Chondrocyte (in vitro differentiated cells): ENCODE results near the gene OTOP3. TPM values are rescaled to one million over a fixed set of nuclear protein-coding genes. Genes with fewer than 3 reads are reported as not detected.

ENCODE experiments used
- DNase-seq: peaks from one replicate; pipeline ENCODE4 v3.0.0; 2021; ENCODE audit warnings: mixed read lengths, low spot score
- H3K27ac Mint-ChIP-seq: one replicate; pipeline ENCODE4 v1.8.0; 2021; ENCODE audit warnings: mild to moderate bottlenecking, moderate library complexity, mixed read lengths; ENCODE audit not compliant: unreplicated experiment
- H3K27me3 Mint-ChIP-seq: 2 replicates; pipeline ENCODE4 v1.8.0; 2021; ENCODE audit warnings: low read depth, mixed read lengths
- H3K36me3 Mint-ChIP-seq: 2 replicates; pipeline ENCODE4 v1.8.0; 2021; ENCODE audit warnings: low read depth, mixed read lengths
- H3K4me1 Mint-ChIP-seq: 2 replicates; pipeline ENCODE4 v1.8.0; 2021; ENCODE audit warnings: low read depth, mild to moderate bottlenecking, mixed read lengths
- H3K4me3 Mint-ChIP-seq: one replicate; pipeline ENCODE4 v1.8.0; 2021; ENCODE audit warnings: mild to moderate bottlenecking, moderate library complexity, mixed read lengths; ENCODE audit not compliant: unreplicated experiment
- H3K9me3 Mint-ChIP-seq: 2 replicates; pipeline ENCODE4 v1.8.0; 2021; ENCODE audit warnings: low read depth, mixed read lengths
- long read RNA-seq: library from polyadenylated mRNA; stranded (forward); transcript quantifications from one replicate; pipeline ENCODE4 v2.0.0, GENCODE V29; 2021
- total RNA-seq: library from RNA; stranded (reverse); gene quantifications from 3 replicates; pipeline ENCODE4 v1.2.1, GENCODE V29; 2021
- TF ChIP-seq, protein P1 (sequence below): fragments of 200-600 bp; sonication (generic); IDR thresholded peaks from 2 replicates; pipeline ENCODE4 v1.5.0; 2021; ENCODE audit warnings: antibody characterized with exemption, mild to moderate bottlenecking, moderate library complexity

Gene OTOP3, protein sequence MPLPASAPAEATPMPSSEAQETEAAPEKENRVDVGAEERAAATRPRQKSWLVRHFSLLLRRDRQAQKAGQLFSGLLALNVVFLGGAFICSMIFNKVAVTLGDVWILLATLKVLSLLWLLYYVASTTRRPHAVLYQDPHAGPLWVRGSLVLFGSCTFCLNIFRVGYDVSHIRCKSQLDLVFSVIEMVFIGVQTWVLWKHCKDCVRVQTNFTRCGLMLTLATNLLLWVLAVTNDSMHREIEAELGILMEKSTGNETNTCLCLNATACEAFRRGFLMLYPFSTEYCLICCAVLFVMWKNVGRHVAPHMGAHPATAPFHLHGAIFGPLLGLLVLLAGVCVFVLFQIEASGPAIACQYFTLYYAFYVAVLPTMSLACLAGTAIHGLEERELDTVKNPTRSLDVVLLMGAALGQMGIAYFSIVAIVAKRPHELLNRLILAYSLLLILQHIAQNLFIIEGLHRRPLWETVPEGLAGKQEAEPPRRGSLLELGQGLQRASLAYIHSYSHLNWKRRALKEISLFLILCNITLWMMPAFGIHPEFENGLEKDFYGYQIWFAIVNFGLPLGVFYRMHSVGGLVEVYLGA
- not detected in 3 replicates for total RNA-seq
- long read RNA-seq, result 0 reads

DNA sequence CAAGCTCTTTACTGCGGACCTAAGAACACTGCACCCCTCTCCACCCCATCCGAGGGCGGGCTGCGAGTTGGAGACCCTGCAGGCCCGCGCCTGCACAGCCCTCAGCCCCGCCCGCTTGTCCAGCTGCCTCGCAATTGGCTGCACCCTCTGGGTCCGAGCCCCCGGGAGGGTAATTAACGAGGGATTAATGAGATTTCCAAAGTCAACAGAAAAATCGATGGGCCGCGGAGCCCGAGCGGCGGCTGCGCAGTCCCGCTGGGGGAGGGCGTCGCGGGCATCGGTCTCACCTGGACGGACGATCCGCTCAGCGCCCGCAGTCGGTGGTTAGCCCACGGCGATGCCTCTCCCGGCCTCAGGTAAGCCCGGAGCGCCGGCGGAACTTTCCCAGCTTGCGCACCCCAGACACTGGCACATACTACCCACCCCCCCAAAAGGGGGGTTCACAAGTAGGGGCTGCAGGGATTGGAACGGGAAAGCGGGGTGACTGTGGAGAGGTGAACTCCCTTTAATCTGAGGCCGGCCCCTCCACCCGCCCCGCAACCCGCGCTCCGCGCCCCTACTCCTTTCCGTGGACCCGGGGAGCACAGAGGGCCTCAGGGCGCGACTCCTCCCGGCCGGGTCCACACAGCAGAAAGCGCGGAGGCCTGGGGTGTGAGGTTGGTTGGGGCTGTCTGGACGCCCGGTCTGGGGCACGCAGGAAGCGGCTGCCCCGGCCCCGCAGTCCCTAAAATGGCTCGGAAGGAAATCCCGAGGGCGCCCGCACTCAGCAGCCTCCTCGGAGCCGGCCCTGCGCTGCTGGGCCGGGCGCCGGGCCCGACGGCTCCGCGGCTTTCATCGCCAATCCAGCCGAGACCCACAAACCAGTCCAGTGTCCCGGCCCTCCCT, at the start of gene OTOP3:
TSS of gene OTOP3 (plus strand) at position 314 of the 885 bp plus-strand sequence. CDS start at position 338, 24 bp downstream.
- no peak for DNase-seq
- TF ChIP-seq, protein P1, sequence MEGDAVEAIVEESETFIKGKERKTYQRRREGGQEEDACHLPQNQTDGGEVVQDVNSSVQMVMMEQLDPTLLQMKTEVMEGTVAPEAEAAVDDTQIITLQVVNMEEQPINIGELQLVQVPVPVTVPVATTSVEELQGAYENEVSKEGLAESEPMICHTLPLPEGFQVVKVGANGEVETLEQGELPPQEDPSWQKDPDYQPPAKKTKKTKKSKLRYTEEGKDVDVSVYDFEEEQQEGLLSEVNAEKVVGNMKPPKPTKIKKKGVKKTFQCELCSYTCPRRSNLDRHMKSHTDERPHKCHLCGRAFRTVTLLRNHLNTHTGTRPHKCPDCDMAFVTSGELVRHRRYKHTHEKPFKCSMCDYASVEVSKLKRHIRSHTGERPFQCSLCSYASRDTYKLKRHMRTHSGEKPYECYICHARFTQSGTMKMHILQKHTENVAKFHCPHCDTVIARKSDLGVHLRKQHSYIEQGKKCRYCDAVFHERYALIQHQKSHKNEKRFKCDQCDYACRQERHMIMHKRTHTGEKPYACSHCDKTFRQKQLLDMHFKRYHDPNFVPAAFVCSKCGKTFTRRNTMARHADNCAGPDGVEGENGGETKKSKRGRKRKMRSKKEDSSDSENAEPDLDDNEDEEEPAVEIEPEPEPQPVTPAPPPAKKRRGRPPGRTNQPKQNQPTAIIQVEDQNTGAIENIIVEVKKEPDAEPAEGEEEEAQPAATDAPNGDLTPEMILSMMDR, result no peak
- Mint-ChIP-seq H3K9me3 (no peaks in the 10 kb centered on the region), H3K4me1 (no peaks in the 10 kb centered on the region), H3K27ac (no peak within 1 kb of the TSS), H3K27me3 (peaks cover 72% of the 10 kb centered on the region), H3K4me3 (no peak within 1 kb of the TSS), H3K36me3 (peaks cover 2% of the 10 kb centered on the region)

DNA sequence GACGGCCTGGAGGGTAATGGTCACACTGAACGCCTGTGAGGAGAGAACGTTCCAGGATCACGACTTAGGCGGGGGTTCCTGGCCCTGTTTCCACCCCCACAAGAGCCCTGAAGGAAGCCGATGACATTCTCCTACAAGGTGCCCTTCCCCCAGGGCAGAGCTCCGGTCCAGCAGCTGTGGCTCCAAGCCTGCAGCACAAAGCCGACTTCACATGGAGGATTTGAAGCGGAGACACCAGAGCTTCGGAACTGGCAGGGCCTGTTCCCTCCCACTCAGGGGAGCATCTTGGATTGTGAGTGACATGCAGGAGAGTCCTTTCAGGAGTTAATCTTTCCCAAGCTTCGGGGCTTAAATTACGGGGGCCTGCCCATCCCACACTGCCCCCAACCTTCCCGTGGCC, 47.2 kb upstream of the OTOP3 start:
- H3K4me3 Mint-ChIP-seq, result no peak overlapping the region
- no peaks in the 10 kb centered on the region for H3K4me1 Mint-ChIP-seq
- H3K27me3 Mint-ChIP-seq, result peaks cover 46% of the 10 kb centered on the region
- H3K27ac Mint-ChIP-seq, result no peak overlapping the region
- no peaks in the 10 kb centered on the region for H3K9me3 Mint-ChIP-seq
- no peaks in the 10 kb centered on the region for H3K36me3 Mint-ChIP-seq
- no peak for DNase-seq
- TF ChIP-seq, protein P1, result no peak

DNA sequence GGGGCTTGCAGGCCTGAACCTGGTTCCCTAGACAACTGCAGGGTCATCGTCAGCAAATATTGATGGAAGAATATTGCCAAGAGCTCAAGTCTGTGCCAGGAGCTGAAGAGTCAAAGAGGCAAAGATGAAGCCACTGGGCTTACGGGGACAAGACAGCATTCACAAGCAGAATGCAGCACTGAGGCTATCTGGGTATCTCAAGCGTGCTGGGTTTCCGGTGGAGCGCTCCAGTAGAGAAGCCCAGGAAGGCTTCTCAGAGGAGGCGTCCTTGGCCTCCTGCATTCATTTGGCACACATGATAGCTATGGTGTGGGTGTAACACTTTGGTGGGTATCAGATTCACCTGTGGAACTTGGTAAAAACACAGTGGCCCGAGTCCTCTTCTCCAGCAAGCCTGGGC, 45.1 kb upstream of the OTOP3 start:
- Mint-ChIP-seq H3K27ac (no peak overlapping the region), H3K4me3 (no peak overlapping the region), H3K27me3 (peaks cover 59% of the 10 kb centered on the region), H3K36me3 (no peaks in the 10 kb centered on the region), H3K9me3 (no peaks in the 10 kb centered on the region), H3K4me1 (peaks cover 3% of the 10 kb centered on the region)
- DNase-seq, result no peak
- TF ChIP-seq, protein P1, result no peak

DNA sequence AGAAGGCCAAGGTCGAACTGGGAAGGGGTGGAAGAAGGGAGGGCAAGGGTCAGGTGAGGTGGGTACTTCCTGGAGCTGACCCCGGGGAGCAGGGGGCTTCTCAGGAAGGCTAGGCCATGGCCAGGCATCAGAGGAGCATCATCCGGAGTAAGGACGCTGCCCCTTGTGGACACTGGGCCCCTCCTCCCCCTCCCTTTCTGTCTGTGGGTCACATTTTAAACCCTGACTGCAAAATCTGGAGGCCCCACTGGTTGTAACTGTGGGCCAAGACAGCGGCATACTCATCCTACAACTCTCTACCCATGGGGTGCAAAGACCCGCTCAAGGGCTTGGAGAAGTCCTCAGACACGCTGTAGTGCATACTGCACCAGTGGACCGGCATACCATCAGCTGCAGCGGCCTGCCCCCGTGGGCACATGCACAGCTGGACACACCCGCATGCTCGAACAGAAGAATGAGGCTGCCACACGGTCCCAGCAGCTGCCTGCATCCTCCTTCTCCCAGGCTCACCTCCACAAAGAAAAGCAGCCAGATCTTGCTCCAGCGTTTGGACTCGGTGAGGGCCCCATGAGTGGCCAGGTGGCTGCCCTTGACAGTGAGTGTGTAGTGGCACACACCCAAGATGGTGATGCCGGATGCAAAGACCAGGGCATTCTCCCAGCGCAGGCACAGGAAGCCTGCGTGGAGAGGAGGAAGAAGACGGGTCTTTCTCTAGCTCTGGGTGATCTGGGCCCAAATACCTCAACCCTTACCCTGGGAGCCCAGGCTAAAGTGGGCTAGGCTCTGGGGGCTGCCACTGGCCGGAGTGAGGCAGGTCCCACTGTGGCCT, 43.5 kb upstream of the OTOP3 start:
- Mint-ChIP-seq H3K27me3 (peaks cover 64% of the 10 kb centered on the region), H3K27ac (no peak overlapping the region), H3K9me3 (no peaks in the 10 kb centered on the region), H3K4me1 (peaks cover 3% of the 10 kb centered on the region), H3K4me3 (no peak overlapping the region), H3K36me3 (no peaks in the 10 kb centered on the region)
- TF ChIP-seq, protein P1, result no peak
- DNase-seq, result no peak
